ENCODE data around the gene PCDHA4.
"Not testable (repeated sequence)": the region's sequence is repeated elsewhere in the genome, so short reads cannot be mapped to it uniquely, and the experiment has no call there.

PCDHA4 gene

DNA sequence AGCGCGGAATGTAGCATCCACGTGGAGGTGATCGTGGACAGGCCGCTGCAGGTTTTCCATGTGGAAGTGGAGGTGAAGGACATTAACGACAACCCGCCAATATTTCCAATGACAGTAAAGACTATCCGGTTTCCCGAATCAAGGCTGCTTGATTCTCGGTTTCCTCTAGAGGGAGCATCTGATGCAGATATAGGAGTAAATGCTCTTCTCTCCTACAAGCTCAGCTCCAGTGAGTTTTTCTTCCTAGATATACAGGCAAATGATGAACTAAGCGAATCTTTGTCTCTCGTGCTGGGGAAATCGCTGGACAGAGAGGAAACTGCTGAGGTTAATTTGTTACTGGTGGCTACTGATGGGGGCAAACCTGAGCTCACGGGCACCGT is 11.6 kb upstream of the PCDHA4 start:
- DNase-seq (ENCODE audit: low read depth, low spot score): no peak
- Histone ChIP-seq H3K27ac (ENCODE audit: low read length) (no peak overlapping the region), H3K9me3 (ENCODE audit: control insufficient read depth, insufficient read depth, low read length) (no peaks in the 10 kb centered on the region), H3K4me3 (ENCODE audit: low read length) (peak overlapping the region; percentile 87; the same call in 1 of the 2 replicates), H3K4me1 (ENCODE audit: control insufficient read depth, insufficient read depth, low read length) (no peaks in the 10 kb centered on the region), H3K27me3 (ENCODE audit: control insufficient read depth, insufficient read depth, low read length) (no peaks in the 10 kb centered on the region), H3K36me3 (ENCODE audit: control insufficient read depth, insufficient read depth, low read length) (no peaks in the 10 kb centered on the region)
- WGBS (ENCODE audit: insufficient coverage, insufficient read length): no CpG with 5 or more reads among the region's 15 CpGs

DNA sequence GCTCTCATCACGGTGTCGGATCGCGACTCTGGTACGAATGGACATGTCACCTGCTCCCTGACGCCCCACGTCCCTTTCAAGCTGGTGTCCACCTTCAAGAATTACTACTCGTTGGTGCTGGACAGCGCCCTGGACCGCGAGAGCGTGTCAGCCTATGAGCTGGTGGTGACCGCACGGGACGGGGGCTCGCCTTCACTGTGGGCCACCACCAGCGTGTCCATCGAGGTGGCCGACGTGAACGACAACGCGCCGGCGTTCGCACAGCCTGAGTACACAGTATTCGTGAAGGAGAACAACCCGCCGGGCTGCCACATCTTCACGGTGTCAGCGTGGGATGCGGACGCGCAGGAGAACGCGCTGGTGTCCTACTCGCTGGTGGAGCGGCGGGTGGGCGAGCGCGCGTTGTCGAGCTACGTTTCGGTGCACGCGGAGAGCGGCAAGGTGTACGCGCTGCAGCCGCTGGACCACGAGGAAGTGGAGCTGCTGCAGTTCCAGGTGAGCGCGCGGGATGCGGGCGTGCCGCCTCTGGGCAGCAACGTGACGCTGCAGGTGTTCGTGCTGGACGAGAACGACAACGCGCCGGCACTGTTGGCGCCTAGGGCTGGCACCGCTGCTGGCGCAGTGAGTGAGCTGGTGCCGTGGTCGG is 10.7 kb upstream of the PCDHA4 start:
- H3K9me3 ChIP-seq (ENCODE audit: control insufficient read depth, insufficient read depth, low read length); H3K27me3 ChIP-seq (ENCODE audit: control insufficient read depth, insufficient read depth, low read length); H3K4me1 ChIP-seq (ENCODE audit: control insufficient read depth, insufficient read depth, low read length); H3K4me3 ChIP-seq (ENCODE audit: low read length); H3K27ac ChIP-seq (ENCODE audit: low read length); H3K36me3 ChIP-seq (ENCODE audit: control insufficient read depth, insufficient read depth, low read length); DNase-seq (ENCODE audit: low read depth, low spot score): not testable (repeated sequence)
- whole genome bisulfite sequencing (ENCODE audit: insufficient coverage, insufficient read length): no CpG with 5 or more reads among the region's 72 CpGs

DNA sequence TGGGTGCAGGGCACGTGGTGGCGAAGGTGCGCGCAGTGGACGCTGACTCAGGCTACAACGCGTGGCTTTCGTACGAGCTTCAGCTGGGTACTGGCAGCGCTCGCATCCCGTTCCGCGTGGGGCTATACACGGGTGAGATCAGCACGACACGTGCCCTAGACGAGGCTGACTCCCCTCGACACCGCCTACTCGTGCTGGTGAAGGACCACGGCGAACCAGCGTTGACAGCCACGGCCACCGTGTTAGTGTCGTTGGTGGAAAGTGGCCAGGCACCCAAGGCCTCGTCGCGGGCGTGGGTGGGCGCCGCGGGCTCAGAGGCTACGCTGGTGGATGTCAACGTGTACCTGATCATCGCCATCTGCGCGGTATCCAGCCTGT is 10.2 kb upstream of the PCDHA4 start:
- Histone ChIP-seq H3K4me3 (ENCODE audit: low read length) (no peak overlapping the region), H3K4me1 (ENCODE audit: control insufficient read depth, insufficient read depth, low read length) (no peaks in the 10 kb centered on the region), H3K9me3 (ENCODE audit: control insufficient read depth, insufficient read depth, low read length) (no peaks in the 10 kb centered on the region), H3K27me3 (ENCODE audit: control insufficient read depth, insufficient read depth, low read length) (no peaks in the 10 kb centered on the region), H3K27ac (ENCODE audit: low read length) (no peak overlapping the region), H3K36me3 (ENCODE audit: control insufficient read depth, insufficient read depth, low read length) (no peaks in the 10 kb centered on the region)
- no peak for DNase-seq (ENCODE audit: low read depth, low spot score)
- whole genome bisulfite sequencing (ENCODE audit: insufficient coverage, insufficient read length): no CpG with 5 or more reads among the region's 39 CpGs

GRCh38 chr5:140800816-140801493 is 5.9 kb upstream of the PCDHA4 start, which contains the start of gene PCDHA3:
PCDHA3 (plus strand) TSS chr5:140801057.
- H3K9me3 ChIP-seq (ENCODE audit: control insufficient read depth, insufficient read depth, low read length): no peaks in the 10 kb centered on the region
- H3K27ac ChIP-seq (ENCODE audit: low read length): no peak within 1 kb of the TSS
- H3K27me3 ChIP-seq (ENCODE audit: control insufficient read depth, insufficient read depth, low read length): no peaks in the 10 kb centered on the region
- WGBS (ENCODE audit: insufficient coverage, insufficient read length): no CpG with 5 or more reads among the region's 29 CpGs
- no peaks in the 10 kb centered on the region for H3K4me1 ChIP-seq (ENCODE audit: control insufficient read depth, insufficient read depth, low read length)
- H3K4me3 ChIP-seq (ENCODE audit: low read length): peak within 1 kb of the TSS; percentile 52; the same call in 1 of the 2 replicates
- H3K36me3 ChIP-seq (ENCODE audit: control insufficient read depth, insufficient read depth, low read length): peaks cover 4% of the 10 kb centered on the region; the same call in 1 of the 2 replicates
- DNase-seq (ENCODE audit: low read depth, low spot score): no peak

DNA sequence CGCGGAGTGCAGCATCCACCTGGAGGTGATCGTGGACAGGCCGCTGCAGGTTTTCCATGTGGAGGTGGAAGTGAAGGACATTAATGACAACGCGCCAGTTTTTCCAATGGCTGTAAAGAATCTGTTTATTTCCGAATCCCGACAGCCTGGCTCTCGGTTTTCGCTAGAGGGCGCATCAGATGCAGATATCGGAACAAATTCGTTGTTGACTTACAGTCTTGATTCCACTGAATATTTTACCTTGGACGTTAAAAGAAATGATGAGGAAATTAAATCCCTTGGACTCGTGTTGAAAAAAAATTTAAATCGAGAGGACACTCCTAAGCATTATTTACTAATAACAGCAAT is 5.4 kb upstream of the PCDHA4 start:
- no peak for DNase-seq (ENCODE audit: low read depth, low spot score)
- H3K27ac ChIP-seq (ENCODE audit: low read length): no peak overlapping the region
- no peaks in the 10 kb centered on the region for H3K27me3 ChIP-seq (ENCODE audit: control insufficient read depth, insufficient read depth, low read length)
- H3K9me3 ChIP-seq (ENCODE audit: control insufficient read depth, insufficient read depth, low read length): no peaks in the 10 kb centered on the region
- H3K4me3 ChIP-seq (ENCODE audit: low read length): peak overlapping the region; percentile 52; the same call in 1 of the 2 replicates
- no CpG with 5 or more reads among the region's 16 CpGs for WGBS (ENCODE audit: insufficient coverage, insufficient read length)
- no peaks in the 10 kb centered on the region for H3K4me1 ChIP-seq (ENCODE audit: control insufficient read depth, insufficient read depth, low read length)
- peaks cover 4% of the 10 kb centered on the region; the same call in 1 of the 2 replicates for H3K36me3 ChIP-seq (ENCODE audit: control insufficient read depth, insufficient read depth, low read length)

- H3K36me3 ChIP-seq (ENCODE audit: control insufficient read depth, insufficient read depth, low read length); DNase-seq (ENCODE audit: low read depth, low spot score); H3K27ac ChIP-seq (ENCODE audit: low read length); H3K27me3 ChIP-seq (ENCODE audit: control insufficient read depth, insufficient read depth, low read length); H3K4me3 ChIP-seq (ENCODE audit: low read length); H3K4me1 ChIP-seq (ENCODE audit: control insufficient read depth, insufficient read depth, low read length); H3K9me3 ChIP-seq (ENCODE audit: control insufficient read depth, insufficient read depth, low read length): not testable (repeated sequence)
- no CpG with 5 or more reads among the region's 45 CpGs for WGBS (ENCODE audit: insufficient coverage, insufficient read length)
Observed at GRCh38 chr5:140802381-140802780, 4.5 kb upstream of the PCDHA4 start.

DNA sequence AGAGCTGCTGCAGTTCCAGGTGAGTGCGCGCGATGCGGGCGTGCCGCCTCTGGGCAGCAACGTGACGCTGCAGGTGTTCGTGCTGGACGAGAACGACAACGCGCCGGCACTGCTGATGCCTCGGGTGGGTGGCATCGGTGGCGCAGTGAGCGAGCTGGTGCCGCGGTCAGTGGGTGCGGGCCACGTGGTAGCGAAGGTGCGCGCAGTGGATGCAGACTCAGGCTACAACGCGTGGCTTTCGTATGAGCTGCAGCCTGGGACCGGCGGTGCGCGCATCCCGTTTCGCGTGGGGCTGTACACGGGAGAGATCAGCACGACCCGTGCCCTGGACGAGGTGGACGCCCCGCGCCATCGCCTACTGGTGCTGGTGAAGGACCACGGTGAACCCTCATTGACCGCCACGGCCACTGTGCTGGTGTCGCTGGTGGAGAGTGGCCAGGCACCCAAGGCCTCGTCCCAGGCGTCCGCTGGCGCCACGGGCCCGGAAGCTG is 4.0 kb upstream of the PCDHA4 start:
- Histone ChIP-seq H3K27me3 (ENCODE audit: control insufficient read depth, insufficient read depth, low read length) (no peaks in the 10 kb centered on the region), H3K27ac (ENCODE audit: low read length) (no peak overlapping the region), H3K4me1 (ENCODE audit: control insufficient read depth, insufficient read depth, low read length) (no peaks in the 10 kb centered on the region), H3K9me3 (ENCODE audit: control insufficient read depth, insufficient read depth, low read length) (no peaks in the 10 kb centered on the region), H3K36me3 (ENCODE audit: control insufficient read depth, insufficient read depth, low read length) (peaks cover 4% of the 10 kb centered on the region; the same call in 1 of the 2 replicates), H3K4me3 (ENCODE audit: low read length) (no peak overlapping the region)
- WGBS (ENCODE audit: insufficient coverage, insufficient read length): no CpG with 5 or more reads among the region's 53 CpGs
- DNase-seq (ENCODE audit: low read depth, low spot score): no peak

- DNase-seq (ENCODE audit: low read depth, low spot score); H3K36me3 ChIP-seq (ENCODE audit: control insufficient read depth, insufficient read depth, low read length); H3K9me3 ChIP-seq (ENCODE audit: control insufficient read depth, insufficient read depth, low read length); H3K4me3 ChIP-seq (ENCODE audit: low read length); H3K4me1 ChIP-seq (ENCODE audit: control insufficient read depth, insufficient read depth, low read length); H3K27me3 ChIP-seq (ENCODE audit: control insufficient read depth, insufficient read depth, low read length); H3K27ac ChIP-seq (ENCODE audit: low read length): not testable (repeated sequence)
- no CpG with 5 or more reads among the region's 62 CpGs for WGBS (ENCODE audit: insufficient coverage, insufficient read length)
Observed at GRCh38 chr5:140808241-140808888, 1.5 kb downstream of the PCDHA4 start.

DNA sequence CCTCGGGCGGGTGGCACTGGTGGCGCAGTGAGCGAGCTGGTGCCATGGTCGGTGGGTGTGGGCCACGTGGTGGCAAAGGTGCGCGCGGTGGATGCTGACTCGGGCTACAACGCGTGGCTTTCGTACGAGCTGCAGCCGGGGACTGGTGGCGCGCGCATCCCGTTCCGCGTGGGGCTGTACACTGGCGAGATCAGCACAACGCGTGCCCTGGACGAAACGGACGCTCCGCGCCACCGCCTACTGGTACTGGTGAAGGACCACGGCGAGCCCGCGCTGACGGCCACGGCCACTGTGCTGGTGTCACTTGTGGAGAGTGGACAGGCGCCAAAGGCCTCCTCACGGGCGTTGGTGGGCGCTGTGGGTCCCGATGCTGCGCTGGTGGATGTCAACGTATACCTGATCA is 2.0 kb downstream of the PCDHA4 start:
- no peaks in the 10 kb centered on the region for H3K9me3 ChIP-seq (ENCODE audit: control insufficient read depth, insufficient read depth, low read length)
- no peak overlapping the region for H3K27ac ChIP-seq (ENCODE audit: low read length)
- no peaks in the 10 kb centered on the region for H3K4me1 ChIP-seq (ENCODE audit: control insufficient read depth, insufficient read depth, low read length)
- no peak overlapping the region for H3K4me3 ChIP-seq (ENCODE audit: low read length)
- WGBS (ENCODE audit: insufficient coverage, insufficient read length): no CpG with 5 or more reads among the region's 43 CpGs
- H3K27me3 ChIP-seq (ENCODE audit: control insufficient read depth, insufficient read depth, low read length): no peaks in the 10 kb centered on the region
- DNase-seq (ENCODE audit: low read depth, low spot score): no peak
- no peaks in the 10 kb centered on the region for H3K36me3 ChIP-seq (ENCODE audit: control insufficient read depth, insufficient read depth, low read length)

GRCh38 chr5:140821375-140822280 is 14.8 kb downstream of the PCDHA4 start, which contains the start of gene PCDHA5:
PCDHA5 (plus strand) TSS chr5:140821613.
- Histone ChIP-seq H3K4me1 (ENCODE audit: control insufficient read depth, insufficient read depth, low read length) (no peaks in the 10 kb centered on the region), H3K36me3 (ENCODE audit: control insufficient read depth, insufficient read depth, low read length) (no peaks in the 10 kb centered on the region), H3K27me3 (ENCODE audit: control insufficient read depth, insufficient read depth, low read length) (no peaks in the 10 kb centered on the region), H3K4me3 (ENCODE audit: low read length) (peak within 1 kb of the TSS; percentile 49; the same call in 1 of the 2 replicates), H3K27ac (ENCODE audit: low read length) (no peak within 1 kb of the TSS), H3K9me3 (ENCODE audit: control insufficient read depth, insufficient read depth, low read length) (no peaks in the 10 kb centered on the region)
- WGBS (ENCODE audit: insufficient coverage, insufficient read length): 100% methylated on average over 2 of the region's 39 CpGs
- no peak for DNase-seq (ENCODE audit: low read depth, low spot score)

Data from iPS DF 6.9 (cell line).